Osteoblast (primary cell): ENCODE measurements around the gene UBXN1. TPM values are rescaled to one million over a fixed set of nuclear protein-coding genes. Genes with fewer than 3 reads are reported as not detected.

Source experiments
- DNase-seq: peaks from one replicate; pipeline ENCODE4 v3.0.0; 2011; ENCODE audit warnings: low spot score, mixed read lengths; ENCODE audit not compliant: insufficient read length; ENCODE audit errors: missing footprints
- H2AFZ ChIP-seq: 2 replicates; pipeline ENCODE4 v1.6.0; 2011; ENCODE audit warnings: mild to moderate bottlenecking, low read length
- H3K27ac ChIP-seq: 2 replicates; pipeline ENCODE4 v1.5.1; 2011; ENCODE audit warnings: mild to moderate bottlenecking, low read depth, low read length, moderate library complexity
- H3K27me3 ChIP-seq: 2 replicates; pipeline ENCODE4 v1.6.0; 2012; ENCODE audit warnings: mild to moderate bottlenecking, control low read depth, inconsistent platforms, low read length, moderate library complexity; ENCODE audit not compliant: insufficient read depth
- H3K36me3 ChIP-seq: 2 replicates; pipeline ENCODE4 v1.5.1; 2011; ENCODE audit warnings: mild to moderate bottlenecking, low read length, control low read depth, moderate library complexity; ENCODE audit not compliant: insufficient read depth
- H3K4me1 ChIP-seq: 2 replicates; pipeline ENCODE4 v1.5.1; 2011; ENCODE audit warnings: mild to moderate bottlenecking, low read length, control low read depth, moderate library complexity; ENCODE audit not compliant: insufficient read depth
- H3K4me2 ChIP-seq: 2 replicates; pipeline ENCODE4 v1.6.0; 2011; ENCODE audit warnings: mild to moderate bottlenecking, low read length; ENCODE audit not compliant: insufficient read depth
- H3K4me3 ChIP-seq: fragments of 200-600 bp; sonication (generic); 3 replicates; pipeline ENCODE4 v1.5.1; 2012; ENCODE audit warnings: mild to moderate bottlenecking, low read length, inconsistent platforms; ENCODE audit not compliant: insufficient read depth
- H3K79me2 ChIP-seq: 2 replicates; pipeline ENCODE4 v1.6.0; 2012; ENCODE audit warnings: mild to moderate bottlenecking, low read length, control low read depth, inconsistent platforms; ENCODE audit not compliant: insufficient read depth
- H3K9me3 ChIP-seq: 2 replicates; pipeline ENCODE4 v1.5.1; 2011; ENCODE audit warnings: low read depth, low read length, control low read depth
- H4K20me1 ChIP-seq: 2 replicates; pipeline ENCODE4 v1.6.0; 2012; ENCODE audit warnings: mild to moderate bottlenecking, low read length, control low read depth; ENCODE audit not compliant: insufficient read depth
- CTCF ChIP-seq: IDR thresholded peaks from 2 replicates; pipeline ENCODE4 v1.5.1; 2011; ENCODE audit warnings: mild to moderate bottlenecking, low read depth, low read length, moderate library complexity; ENCODE audit errors: extremely low read depth
- total RNA-seq: library from RNA; depleted of rRNA; stranded (reverse); fragments of >200 nt; gene quantifications from 2 replicates; pipeline ENCODE4 v1.2.3, GENCODE V29; 2012

Gene UBXN1
- total RNA-seq, 1 donor = 107 TPM

- Histone ChIP-seq H3K9me3 (no peaks in the 10 kb centered on the region), H4K20me1 (peaks cover 33% of the 10 kb centered on the region), H3K4me2 (peak within 1 kb of the TSS; percentile 87), H3K4me3 (peak within 1 kb of the TSS; percentile 98), H3K27me3 (no peaks in the 10 kb centered on the region), H2AFZ (peak within 1 kb of the TSS; percentile 97), H3K36me3 (peaks cover 22% of the 10 kb centered on the region), H3K27ac (peak within 1 kb of the TSS; percentile 87), H3K4me1 (peaks cover 19% of the 10 kb centered on the region), H3K79me2 (peaks cover 77% of the 10 kb centered on the region)
- TF ChIP-seq CTCF = no peak
- peak; percentile 99 for DNase-seq
These were observed 48.4 kb upstream of the UBXN1 start, which contains the start of gene HNRNPUL2 for GRCh38 chr11:62727165-62727871. Gene HNRNPUL2, minus strand, starts transcription at chr11:62727457. Its CDS starts 301 bp downstream, at chr11:62727156.

DNA sequence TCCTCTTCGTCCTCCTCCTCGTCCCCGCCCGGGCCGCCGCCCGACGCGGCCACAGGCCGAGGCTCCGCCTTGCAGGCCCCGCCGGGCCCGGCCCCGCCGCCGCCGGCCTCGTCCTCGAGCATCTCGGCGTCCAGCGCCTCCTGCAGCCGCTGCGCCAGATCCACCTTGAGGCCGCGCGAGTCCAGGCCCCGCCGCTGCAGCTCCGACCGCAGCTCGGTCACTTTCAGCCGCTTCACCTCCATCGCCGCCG, 48.0 kb upstream of the UBXN1 start:
- Histone ChIP-seq H2AFZ (peak overlapping the region; percentile 30), H3K79me2 (peaks cover 77% of the 10 kb centered on the region), H3K36me3 (peaks cover 26% of the 10 kb centered on the region), H3K4me2 (peak overlapping the region; percentile 87), H3K27ac (peak overlapping the region; percentile 73), H3K4me3 (peak overlapping the region; percentile 98), H3K4me1 (peaks cover 19% of the 10 kb centered on the region), H3K27me3 (no peaks in the 10 kb centered on the region), H3K9me3 (no peaks in the 10 kb centered on the region), H4K20me1 (peaks cover 33% of the 10 kb centered on the region)
- TF ChIP-seq CTCF = no peak
- DNase-seq = no peak

DNA sequence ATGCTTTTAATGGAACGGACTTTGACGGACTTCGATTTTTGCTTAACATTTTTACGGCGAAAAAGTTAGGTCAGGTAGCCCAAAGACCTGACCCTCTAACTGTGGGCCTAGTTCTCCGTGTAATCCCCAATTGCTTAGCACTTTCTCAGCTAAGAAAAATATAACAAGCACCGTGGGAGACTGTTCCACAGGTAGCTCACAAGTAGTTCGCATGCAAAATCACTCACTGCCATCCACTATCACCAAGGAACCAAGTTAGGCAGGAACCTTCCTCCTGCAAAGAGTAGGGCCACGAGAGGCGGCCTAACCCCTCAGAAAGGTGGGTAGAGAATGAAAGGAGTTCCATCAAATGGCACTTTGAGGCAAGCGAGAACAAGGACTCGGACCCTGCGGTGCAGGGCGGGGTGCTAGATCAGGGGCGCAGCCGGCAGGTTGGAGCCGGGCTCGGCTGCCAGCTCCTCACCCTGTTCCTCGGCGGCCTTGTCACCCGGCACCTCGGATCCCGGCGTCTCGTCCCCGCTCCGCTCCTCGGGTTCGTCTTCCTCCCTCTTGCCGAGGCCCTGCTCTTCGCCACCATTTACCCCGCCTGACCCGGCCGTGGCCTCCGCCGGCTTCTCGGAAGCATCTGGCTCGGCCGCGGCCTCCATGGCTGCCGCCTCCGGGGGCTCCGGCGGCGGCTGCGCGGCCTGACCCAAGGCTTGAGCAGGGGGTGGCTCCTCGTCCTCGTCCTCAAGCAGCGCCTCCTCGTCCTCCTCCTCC, 47.5 kb upstream of the UBXN1 start:
- Histone ChIP-seq H3K4me1 (peaks cover 19% of the 10 kb centered on the region), H4K20me1 (peaks cover 33% of the 10 kb centered on the region), H3K27ac (peak overlapping the region; percentile 73), H3K79me2 (peaks cover 77% of the 10 kb centered on the region), H3K36me3 (peaks cover 31% of the 10 kb centered on the region), H3K4me2 (peak overlapping the region; percentile 87), H3K9me3 (no peaks in the 10 kb centered on the region), H2AFZ (no peak overlapping the region), H3K4me3 (peak overlapping the region; percentile 98), H3K27me3 (no peaks in the 10 kb centered on the region)
- no peak for DNase-seq
- no peak for TF ChIP-seq CTCF

DNA sequence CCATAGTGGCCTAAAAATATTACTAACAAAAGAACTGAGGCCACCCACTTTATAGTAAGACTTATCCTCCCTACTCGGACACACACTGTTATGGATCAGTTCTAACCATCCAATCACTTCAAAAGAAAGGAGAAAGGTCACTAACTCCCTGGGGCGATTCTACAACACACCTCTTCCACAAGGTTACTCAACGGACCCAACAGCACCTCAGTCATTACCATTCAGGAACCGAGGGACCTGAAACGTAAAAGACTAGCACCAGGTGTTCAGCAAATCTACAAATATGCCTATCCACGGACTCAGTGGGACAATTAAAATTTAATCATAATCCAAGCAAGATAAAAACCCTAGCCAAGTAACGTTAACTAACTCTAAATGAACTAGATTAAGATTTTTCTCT, 46.8 kb upstream of the UBXN1 start:
- H3K36me3 ChIP-seq = peaks cover 36% of the 10 kb centered on the region
- DNase-seq = no peak
- peaks cover 33% of the 10 kb centered on the region for H4K20me1 ChIP-seq
- no peak for TF ChIP-seq CTCF
- peak overlapping the region; percentile 98 for H3K4me3 ChIP-seq
- H3K27ac ChIP-seq = peak overlapping the region; percentile 73
- peaks cover 19% of the 10 kb centered on the region for H3K4me1 ChIP-seq
- H3K27me3 ChIP-seq = no peaks in the 10 kb centered on the region
- H3K9me3 ChIP-seq = no peaks in the 10 kb centered on the region
- peaks cover 79% of the 10 kb centered on the region for H3K79me2 ChIP-seq
- no peak overlapping the region for H2AFZ ChIP-seq
- H3K4me2 ChIP-seq = peak overlapping the region; percentile 87
